ENCODE results near the gene MAP4K1. TPM values are rescaled to one million over a fixed set of nuclear protein-coding genes. Genes with fewer than 3 reads are reported as not detected.

Gene MAP4K1
- polyA plus RNA-seq, 3 donors: 19.8 to 41.3 (median 22.4) TPM

- Mint-ChIP-seq H3K4me3 (peak overlapping the region in 1 of 2 donors; percentile 79), H3K4me1 (peaks cover 32% of the 10 kb centered on the region), H3K27me3 (ENCODE audit: low read depth in 3 of 3) (peaks cover 0 to 3% (median 2%) of the 10 kb centered on the region in 3 donors), H3K9me3 (peaks cover 0 to 2% (median 0%) of the 10 kb centered on the region in 7 donors), H3K36me3 (peaks cover 15 to 22% of the 10 kb centered on the region in 2 donors), H3K27ac (peak overlapping the region in 6 of 7 donors; percentile 34 to 85 (median 70))
- no peak for TF ChIP-seq CTCF (IDR thresholded peaks at IDR 0.05)
- Histone ChIP-seq H3K4me3 (replicated peaks in 1 of 3; ENCODE audit: low read depth in 2 of 3, low read length in 3 of 3) (peak overlapping the region in 1 of 3 experiments; percentile 2), H3K36me3 (replicated peaks in 1 of 2; ENCODE audit: control insufficient read depth in 1 of 2, insufficient read depth in 2 of 2, low read length in 2 of 2) (peaks cover 9 to 22% of the 10 kb centered on the region in 2 donors), H3K27ac (ENCODE audit: low read depth in 1 of 2, low read length in 2 of 2) (peak overlapping the region; percentile 46 to 47), H3K4me1 (ENCODE audit: control insufficient read depth in 1 of 2, insufficient read depth in 2 of 2, low read length in 2 of 2) (peaks cover 33 to 38% of the 10 kb centered on the region in 2 donors), H4K20me1 (ENCODE audit: insufficient read depth, low read length) (no peaks in the 10 kb centered on the region), H3K4me2 (replicated peaks; ENCODE audit: extremely low read depth, low read length, poor library complexity, severe bottlenecking) (peak overlapping the region; percentile 52), H3K79me2 (ENCODE audit: insufficient read depth, low read length) (no peaks in the 10 kb centered on the region), H3K27me3 (ENCODE audit: control insufficient read depth in 2 of 2, insufficient read depth in 2 of 2, low read length in 2 of 2) (no peaks in the 10 kb centered on the region), H2AFZ (ENCODE audit: insufficient read depth, low read depth, low read length, poor library complexity, severe bottlenecking) (peak overlapping the region; percentile 46), H3K9me3 (replicated peaks in 1 of 2; ENCODE audit: control insufficient read depth in 1 of 2, insufficient read depth in 1 of 2, low read length in 2 of 2) (no peaks in the 10 kb centered on the region), H3K9ac (ENCODE audit: insufficient read depth, low read length, poor library complexity, severe bottlenecking) (peak overlapping the region; percentile 57)
- DNase-seq: no peak
- intact Hi-C loops (cut with micrococcal nuclease): no loop called here
- WGBS (ENCODE audit: insufficient coverage): 63% methylated on average over 4 of the region's 4 CpGs
Observed at GRCh38 chr19:38583985-38584305, 33.8 kb downstream of the MAP4K1 start.

DNA sequence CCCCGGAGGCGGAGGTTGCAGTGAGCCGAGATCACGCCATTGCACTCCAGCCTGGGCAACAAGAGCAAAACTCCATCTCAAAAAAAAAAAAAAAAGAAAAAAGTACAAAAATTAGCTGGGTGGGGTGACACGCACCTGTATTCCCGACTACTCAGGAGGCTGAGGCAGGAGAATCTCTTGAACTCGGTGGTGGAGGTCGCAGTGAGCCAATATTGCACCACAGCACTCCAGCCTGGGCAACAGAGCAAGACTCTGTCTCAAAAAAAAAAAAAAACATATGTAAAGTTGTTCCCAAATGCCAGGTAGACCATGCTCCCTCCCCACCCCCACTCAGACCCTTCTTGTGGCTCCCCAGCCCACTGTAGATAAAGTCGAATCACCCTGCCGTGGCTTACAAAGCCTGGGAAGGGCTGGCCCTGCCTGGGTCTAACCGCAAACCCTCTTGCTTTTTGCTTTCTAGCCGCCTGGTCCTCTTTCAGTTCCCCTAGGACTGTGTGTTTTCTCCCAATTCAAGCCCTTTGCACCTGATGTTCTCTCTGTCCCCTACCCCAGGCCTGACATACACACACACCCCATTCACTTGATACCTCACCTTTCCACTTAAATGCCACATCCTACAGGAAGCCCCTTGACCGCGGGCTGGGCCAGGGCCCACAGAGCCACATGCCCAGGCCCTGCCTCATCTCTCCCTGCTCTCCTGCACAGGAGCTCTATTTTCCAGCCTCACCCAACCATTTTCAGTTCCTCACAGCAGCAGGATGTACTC is 34.4 kb downstream of the MAP4K1 start:
- Histone ChIP-seq H3K4me2 (replicated peaks; ENCODE audit: extremely low read depth, low read length, poor library complexity, severe bottlenecking) (peak overlapping the region; percentile 52), H4K20me1 (ENCODE audit: insufficient read depth, low read length) (no peaks in the 10 kb centered on the region), H2AFZ (ENCODE audit: insufficient read depth, low read depth, low read length, poor library complexity, severe bottlenecking) (peak overlapping the region; percentile 46), H3K79me2 (ENCODE audit: insufficient read depth, low read length) (no peaks in the 10 kb centered on the region), H3K4me3 (replicated peaks in 1 of 3; ENCODE audit: low read depth in 2 of 3, low read length in 3 of 3) (peak overlapping the region in 1 of 3 experiments; percentile 2), H3K9me3 (replicated peaks in 1 of 2; ENCODE audit: control insufficient read depth in 1 of 2, insufficient read depth in 1 of 2, low read length in 2 of 2) (no peaks in the 10 kb centered on the region), H3K36me3 (replicated peaks in 1 of 2; ENCODE audit: control insufficient read depth in 1 of 2, insufficient read depth in 2 of 2, low read length in 2 of 2) (peaks cover 8 to 22% of the 10 kb centered on the region in 2 donors), H3K27me3 (ENCODE audit: control insufficient read depth in 2 of 2, insufficient read depth in 2 of 2, low read length in 2 of 2) (no peaks in the 10 kb centered on the region), H3K27ac (ENCODE audit: low read depth in 1 of 2, low read length in 2 of 2) (peak overlapping the region; percentile 46 to 47), H3K4me1 (ENCODE audit: control insufficient read depth in 1 of 2, insufficient read depth in 2 of 2, low read length in 2 of 2) (peaks cover 33 to 38% of the 10 kb centered on the region in 2 donors), H3K9ac (ENCODE audit: insufficient read depth, low read length, poor library complexity, severe bottlenecking) (peak overlapping the region; percentile 57)
- Mint-ChIP-seq H3K27me3 (ENCODE audit: low read depth in 3 of 3) (peaks cover 0 to 4% (median 2%) of the 10 kb centered on the region in 3 donors), H3K4me1 (peaks cover 35% of the 10 kb centered on the region), H3K27ac (peak overlapping the region; percentile 18 to 85 (median 61)), H3K4me3 (peak overlapping the region; percentile 54 to 79), H3K9me3 (peaks cover 0 to 2% (median 0%) of the 10 kb centered on the region in 7 donors), H3K36me3 (peaks cover 13 to 20% of the 10 kb centered on the region in 2 donors)
- no peak for TF ChIP-seq CTCF (IDR thresholded peaks at IDR 0.05)
- WGBS (ENCODE audit: insufficient coverage): 6% methylated on average over 6 of the region's 14 CpGs
- intact Hi-C loops (cut with micrococcal nuclease): no loop called here
- DNase-seq: peak; percentile 8 to 19 (median 12)

Data from CD14-positive monocyte (primary cell).